GM12878 (cell line): ENCODE data around the gene PPP1R36.

Experiments
- BHLHE40 ChIP-seq, 2 experiments: fragments of 450-650 bp in 1 of 2; IDR thresholded peaks; 2 replicates each; pipeline ENCODE4 v1.6.1; 2011 to 2017; ENCODE audit warnings: low read depth in 2 of 2, borderline replicate concordance in 1 of 2, improper control_type of control experiment in 1 of 2, low read length in 1 of 2, mild to moderate bottlenecking in 1 of 2
- CHD2 ChIP-seq: IDR thresholded peaks from 2 replicates; pipeline ENCODE4 v1.6.1; 2011; ENCODE audit warnings: low read depth, low read length, improper control_type of control experiment, borderline replicate concordance
- EGR1 ChIP-seq, 2 experiments: IDR thresholded peaks; 1 replicate in 1 of 2; 2 replicates in 1 of 2; pipeline ENCODE4 v1.6.1; 2011 to 2012; ENCODE audit warnings: low read depth in 2 of 2, low read length in 2 of 2, borderline replicate concordance in 1 of 2, mild to moderate bottlenecking in 1 of 2, moderate library complexity in 1 of 2
- EZH2 ChIP-seq: IDR thresholded peaks from 2 replicates; pipeline ENCODE4 v1.6.1; 2012; ENCODE audit warnings: low read depth, mild to moderate bottlenecking, control low read depth, inconsistent platforms, low read length, borderline replicate concordance; ENCODE audit not compliant: control insufficient read depth
- GABPA ChIP-seq: IDR thresholded peaks from 2 replicates; pipeline ENCODE4 v1.6.1; 2014; ENCODE audit warnings: antibody characterized with exemption, low read depth, mild to moderate bottlenecking, inconsistent platforms
- POLR2A ChIP-seq: IDR thresholded peaks from 2 replicates; pipeline ENCODE4 v1.6.1; 2011; ENCODE audit warnings: low read depth, mild to moderate bottlenecking, low read length
- POLR2AphosphoS5 ChIP-seq: IDR thresholded peaks from 2 replicates; pipeline ENCODE4 v1.6.1; 2011; ENCODE audit warnings: mild to moderate bottlenecking, low read length, inconsistent platforms
- SREBF2 ChIP-seq: IDR thresholded peaks from 2 replicates; pipeline ENCODE4 v1.6.1; 2012; ENCODE audit warnings: mild to moderate bottlenecking, low read length
- ZNF687 ChIP-seq: fragments of 450-650 bp; IDR thresholded peaks from 2 replicates; pipeline ENCODE4 v1.6.1; 2017; ENCODE audit warnings: mild to moderate bottlenecking, moderate library complexity
- TF ChIP-seq, protein P1 (sequence below), 3 experiments: IDR thresholded peaks in 2 of 3; conservative IDR thresholded peaks in 1 of 3; 2 replicates each; pipeline ENCODE4 v1.5.1; 2011; ENCODE audit warnings: low read depth in 3 of 3, low read length in 3 of 3, mild to moderate bottlenecking in 3 of 3, control low read depth in 2 of 3, moderate library complexity in 2 of 3, inconsistent platforms in 1 of 3, mixed read lengths in 1 of 3; ENCODE audit not compliant: control insufficient read depth in 2 of 3, insufficient read depth in 1 of 3; ENCODE audit errors: extremely low read depth in 1 of 3

GRCh38 chr14:64513271-64513670, 36.5 kb upstream of the PPP1R36 start:
- TF ChIP-seq, protein P1, sequence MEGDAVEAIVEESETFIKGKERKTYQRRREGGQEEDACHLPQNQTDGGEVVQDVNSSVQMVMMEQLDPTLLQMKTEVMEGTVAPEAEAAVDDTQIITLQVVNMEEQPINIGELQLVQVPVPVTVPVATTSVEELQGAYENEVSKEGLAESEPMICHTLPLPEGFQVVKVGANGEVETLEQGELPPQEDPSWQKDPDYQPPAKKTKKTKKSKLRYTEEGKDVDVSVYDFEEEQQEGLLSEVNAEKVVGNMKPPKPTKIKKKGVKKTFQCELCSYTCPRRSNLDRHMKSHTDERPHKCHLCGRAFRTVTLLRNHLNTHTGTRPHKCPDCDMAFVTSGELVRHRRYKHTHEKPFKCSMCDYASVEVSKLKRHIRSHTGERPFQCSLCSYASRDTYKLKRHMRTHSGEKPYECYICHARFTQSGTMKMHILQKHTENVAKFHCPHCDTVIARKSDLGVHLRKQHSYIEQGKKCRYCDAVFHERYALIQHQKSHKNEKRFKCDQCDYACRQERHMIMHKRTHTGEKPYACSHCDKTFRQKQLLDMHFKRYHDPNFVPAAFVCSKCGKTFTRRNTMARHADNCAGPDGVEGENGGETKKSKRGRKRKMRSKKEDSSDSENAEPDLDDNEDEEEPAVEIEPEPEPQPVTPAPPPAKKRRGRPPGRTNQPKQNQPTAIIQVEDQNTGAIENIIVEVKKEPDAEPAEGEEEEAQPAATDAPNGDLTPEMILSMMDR (IDR thresholded peaks at IDR 0.05 in 2 of 3, conservative IDR thresholded peaks at IDR 0.05 in 1 of 3; ENCODE audit: control insufficient read depth in 2 of 3, extremely low read depth in 1 of 3, insufficient read depth in 1 of 3, low read depth in 3 of 3, low read length in 3 of 3), result no peak
- no peak for TF ChIP-seq ZNF687
- no peak for TF ChIP-seq SREBF2
- TF ChIP-seq BHLHE40 (IDR thresholded peaks at IDR 0.05; ENCODE audit: borderline replicate concordance in 1 of 2, low read depth in 2 of 2, low read length in 1 of 2), result no peak
- TF ChIP-seq GABPA, result no peak
- no peak for TF ChIP-seq EGR1 (IDR thresholded peaks at IDR 0.05; ENCODE audit: borderline replicate concordance in 1 of 2, low read depth in 2 of 2, low read length in 2 of 2)
- no peak for TF ChIP-seq EZH2
- no peak for TF ChIP-seq CHD2
- TF ChIP-seq POLR2A, result no peak
- no peak for TF ChIP-seq POLR2AphosphoS5
